C4-2B (cell line): ENCODE measurements around the gene ACTL7B.
"Not testable (repeated sequence)": the region's sequence is repeated elsewhere in the genome, so short reads cannot be mapped to it uniquely, and the experiment has no call there.

Experiments
- ZFX ChIP-seq: fragments of 450-650 bp; IDR thresholded peaks from 2 replicates; pipeline ENCODE4 v1.6.1; 2017
- TF ChIP-seq, protein P1 (sequence below): fragments of 450-650 bp; conservative IDR thresholded peaks from 2 replicates; pipeline ENCODE4 v1.5.1; 2017; ENCODE audit warnings: mild to moderate bottlenecking

DNA sequence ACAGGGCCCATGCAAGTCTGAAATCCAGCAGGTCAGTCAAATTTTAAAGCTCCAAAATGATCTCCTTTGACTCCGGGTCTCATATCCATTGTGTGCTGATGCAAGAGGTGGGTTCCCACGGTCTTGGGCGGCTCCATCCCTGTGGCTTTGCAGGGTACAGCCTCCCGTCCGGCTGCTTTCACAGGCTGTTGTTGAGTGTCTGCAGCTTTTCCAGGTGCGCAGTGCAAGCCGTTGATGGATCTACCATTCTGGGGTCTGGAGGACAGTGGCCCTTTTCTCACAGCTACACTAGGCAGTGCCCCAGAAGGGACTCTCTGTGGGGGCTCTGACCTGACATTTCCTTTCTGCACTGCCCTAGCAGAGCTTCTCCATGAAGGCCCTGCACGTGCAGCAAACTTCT, 7.5 kb downstream of the ACTL7B start:
- TF ChIP-seq, protein P1, sequence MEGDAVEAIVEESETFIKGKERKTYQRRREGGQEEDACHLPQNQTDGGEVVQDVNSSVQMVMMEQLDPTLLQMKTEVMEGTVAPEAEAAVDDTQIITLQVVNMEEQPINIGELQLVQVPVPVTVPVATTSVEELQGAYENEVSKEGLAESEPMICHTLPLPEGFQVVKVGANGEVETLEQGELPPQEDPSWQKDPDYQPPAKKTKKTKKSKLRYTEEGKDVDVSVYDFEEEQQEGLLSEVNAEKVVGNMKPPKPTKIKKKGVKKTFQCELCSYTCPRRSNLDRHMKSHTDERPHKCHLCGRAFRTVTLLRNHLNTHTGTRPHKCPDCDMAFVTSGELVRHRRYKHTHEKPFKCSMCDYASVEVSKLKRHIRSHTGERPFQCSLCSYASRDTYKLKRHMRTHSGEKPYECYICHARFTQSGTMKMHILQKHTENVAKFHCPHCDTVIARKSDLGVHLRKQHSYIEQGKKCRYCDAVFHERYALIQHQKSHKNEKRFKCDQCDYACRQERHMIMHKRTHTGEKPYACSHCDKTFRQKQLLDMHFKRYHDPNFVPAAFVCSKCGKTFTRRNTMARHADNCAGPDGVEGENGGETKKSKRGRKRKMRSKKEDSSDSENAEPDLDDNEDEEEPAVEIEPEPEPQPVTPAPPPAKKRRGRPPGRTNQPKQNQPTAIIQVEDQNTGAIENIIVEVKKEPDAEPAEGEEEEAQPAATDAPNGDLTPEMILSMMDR = not testable (repeated sequence)
- not testable (repeated sequence) for TF ChIP-seq ZFX
